HG02571 (cell line): ENCODE data around the gene ABITRAM.
"Not testable (repeated sequence)": the region's sequence is repeated elsewhere in the genome, so short reads cannot be mapped to it uniquely, and the experiment has no call there.

Experiments used
- ATAC-seq: cut with Tn5 transposase; IDR thresholded peaks from one replicate; pipeline ENCODE4 v1.9.1; 2021; ENCODE audit warnings: mild to moderate bottlenecking, moderate library complexity; ENCODE audit not compliant: unreplicated experiment

ABITRAM gene

GRCh38 chr9:108934323-108934893 lies at the start of gene ABITRAM:
Gene ABITRAM, plus strand, starts transcription at chr9:108934400. Its CDS starts 87 bp downstream, at chr9:108934487.
- ATAC-seq: peak; percentile 84

GRCh38 chr9:108884701-108885100 lies 49.5 kb upstream of the ABITRAM start:
- no peak for ATAC-seq

- peak; percentile 100 for ATAC-seq
Measured at GRCh38 chr9:108885643-108886348, 48.4 kb upstream of the ABITRAM start.

- not testable (repeated sequence) for ATAC-seq
Measured at GRCh38 chr9:108886594-108887271, 47.5 kb upstream of the ABITRAM start.

GRCh38 chr9:108889649-108890067 lies 44.5 kb upstream of the ABITRAM start:
- no peak for ATAC-seq

- ATAC-seq: no peak
Measured at GRCh38 chr9:108894225-108894997, 39.8 kb upstream of the ABITRAM start.

GRCh38 chr9:108897324-108898096 lies 36.7 kb upstream of the ABITRAM start:
- ATAC-seq: no peak

GRCh38 chr9:108899023-108899695 lies 35.0 kb upstream of the ABITRAM start:
- ATAC-seq: not testable (repeated sequence)

- ATAC-seq: no peak
Measured at GRCh38 chr9:108900176-108900575, 34.0 kb upstream of the ABITRAM start.

GRCh38 chr9:108903420-108904103 lies 30.6 kb upstream of the ABITRAM start:
- no peak for ATAC-seq

GRCh38 chr9:108904161-108904560 lies 30.0 kb upstream of the ABITRAM start:
- no peak for ATAC-seq

- ATAC-seq: no peak
Measured at GRCh38 chr9:108905494-108905893, 28.7 kb upstream of the ABITRAM start.

- ATAC-seq: no peak
Measured at GRCh38 chr9:108910402-108910801, 23.8 kb upstream of the ABITRAM start.

- no peak for ATAC-seq
Measured at GRCh38 chr9:108910914-108911313, 23.3 kb upstream of the ABITRAM start.

- ATAC-seq: no peak
Measured at GRCh38 chr9:108911820-108912219, 22.4 kb upstream of the ABITRAM start.

GRCh38 chr9:108913391-108913790 lies 20.8 kb upstream of the ABITRAM start:
- ATAC-seq: no peak

GRCh38 chr9:108919517-108919916 lies 14.7 kb upstream of the ABITRAM start:
- ATAC-seq: no peak

GRCh38 chr9:108920401-108920800 lies 13.8 kb upstream of the ABITRAM start:
- ATAC-seq: not testable (repeated sequence)

GRCh38 chr9:108921200-108921599 lies 13.0 kb upstream of the ABITRAM start:
- ATAC-seq: no peak
